ENCODE results near the gene DENR. TPM values are rescaled to one million over a fixed set of nuclear protein-coding genes. Genes with fewer than 3 reads are reported as not detected.
"Not testable (repeated sequence)": the region's sequence is repeated elsewhere in the genome, so short reads cannot be mapped to it uniquely, and the experiment has no call there.

The DENR gene
- total RNA-seq, 1 donor = 44.5 TPM

DNA sequence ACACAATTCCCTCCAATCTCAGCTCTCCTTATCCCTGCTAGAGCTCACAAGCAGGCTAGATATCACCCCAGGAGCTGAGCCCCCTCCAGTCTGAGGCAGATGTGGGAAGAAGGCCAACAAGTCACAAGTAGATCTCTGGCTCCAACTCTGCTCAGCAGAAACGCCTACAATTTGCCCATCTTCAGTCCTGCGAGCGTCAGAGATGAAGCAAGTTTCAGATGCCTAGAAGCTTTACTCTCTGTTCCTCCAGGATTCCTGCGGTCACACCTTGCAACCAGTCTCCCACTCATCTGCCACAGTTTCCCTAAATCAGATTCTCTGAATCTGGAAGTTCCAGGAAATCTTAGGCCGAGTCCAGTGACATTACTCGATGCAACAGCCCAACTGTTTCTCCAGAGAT, 37.4 kb upstream of the DENR start:
- H3K9me3 ChIP-seq (ENCODE audit: low read depth, low read length); H3K4me2 ChIP-seq (ENCODE audit: insufficient read depth, low read length); H2AFZ ChIP-seq (ENCODE audit: low read length); DNase-seq (ENCODE audit: insufficient read length, low spot score, missing footprints); H4K20me1 ChIP-seq (ENCODE audit: insufficient read depth, low read length); H3K4me1 ChIP-seq (ENCODE audit: insufficient read depth, low read length); H3K27ac ChIP-seq (ENCODE audit: low read depth, low read length); H3K79me2 ChIP-seq (ENCODE audit: insufficient read depth, low read length); H3K36me3 ChIP-seq (ENCODE audit: insufficient read depth, low read length); H3K4me3 ChIP-seq (ENCODE audit: insufficient read depth, low read length); H3K27me3 ChIP-seq (ENCODE audit: insufficient read depth, low read length): not testable (repeated sequence)

DNA sequence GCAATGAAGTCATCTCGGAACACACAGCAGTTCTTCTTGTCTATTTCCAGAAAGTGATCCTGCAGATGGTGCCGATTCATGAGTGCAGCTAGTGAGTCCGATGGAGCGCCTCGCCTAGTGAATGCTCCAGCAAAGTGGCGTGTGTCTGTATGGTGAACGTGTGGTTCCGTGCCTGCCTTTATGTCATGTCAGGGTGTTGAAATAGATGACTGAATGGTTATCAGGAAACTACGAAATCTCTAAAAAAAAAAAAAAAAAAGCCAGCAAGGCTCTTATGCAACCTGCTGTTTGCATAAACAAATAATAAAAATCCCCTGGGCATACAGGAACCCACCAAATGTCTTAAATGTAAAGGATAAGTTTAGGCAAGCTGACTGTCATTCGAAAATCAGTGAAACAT, 36.0 kb upstream of the DENR start, which contains the start of gene HCAR3:
Gene HCAR3, minus strand, starts transcription at position 154 of the 400 bp plus-strand sequence. Its CDS starts 74 bp downstream, at position 80.
- H3K4me2 ChIP-seq (ENCODE audit: insufficient read depth, low read length); H2AFZ ChIP-seq (ENCODE audit: low read length); H3K9me3 ChIP-seq (ENCODE audit: low read depth, low read length); DNase-seq (ENCODE audit: insufficient read length, low spot score, missing footprints); H3K36me3 ChIP-seq (ENCODE audit: insufficient read depth, low read length); H3K4me1 ChIP-seq (ENCODE audit: insufficient read depth, low read length); H3K4me3 ChIP-seq (ENCODE audit: insufficient read depth, low read length); H4K20me1 ChIP-seq (ENCODE audit: insufficient read depth, low read length); H3K79me2 ChIP-seq (ENCODE audit: insufficient read depth, low read length); H3K27ac ChIP-seq (ENCODE audit: low read depth, low read length); H3K27me3 ChIP-seq (ENCODE audit: insufficient read depth, low read length): not testable (repeated sequence)

DNA sequence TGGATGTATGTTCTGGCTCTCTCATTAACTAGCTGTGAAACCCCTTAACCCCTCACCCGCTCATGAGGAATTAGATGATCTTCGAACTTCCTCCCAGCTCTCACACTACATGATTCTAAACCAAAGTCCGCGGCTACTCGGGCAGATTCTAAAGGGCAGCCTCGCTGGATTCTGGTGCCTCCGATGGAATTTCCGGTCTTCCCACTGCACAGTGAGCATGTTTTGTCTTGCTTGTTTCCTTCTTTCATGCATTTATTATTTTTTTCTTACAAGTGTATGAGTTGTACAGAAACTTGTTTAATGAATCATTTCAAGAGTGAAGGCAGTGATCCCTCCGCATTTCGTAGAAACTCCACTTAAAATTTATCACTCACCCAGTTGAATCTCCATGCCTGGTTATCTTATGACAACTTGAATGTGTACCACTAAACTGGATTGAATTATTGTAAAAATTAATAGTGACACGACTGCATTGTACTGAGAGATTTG, 31.5 kb upstream of the DENR start:
- no peaks in the 10 kb centered on the region for H4K20me1 ChIP-seq (ENCODE audit: insufficient read depth, low read length)
- no peak overlapping the region for H3K4me2 ChIP-seq (ENCODE audit: insufficient read depth, low read length)
- no peak overlapping the region for H3K4me3 ChIP-seq (ENCODE audit: insufficient read depth, low read length)
- no peaks in the 10 kb centered on the region for H3K9me3 ChIP-seq (ENCODE audit: low read depth, low read length)
- TF ChIP-seq, protein P1, sequence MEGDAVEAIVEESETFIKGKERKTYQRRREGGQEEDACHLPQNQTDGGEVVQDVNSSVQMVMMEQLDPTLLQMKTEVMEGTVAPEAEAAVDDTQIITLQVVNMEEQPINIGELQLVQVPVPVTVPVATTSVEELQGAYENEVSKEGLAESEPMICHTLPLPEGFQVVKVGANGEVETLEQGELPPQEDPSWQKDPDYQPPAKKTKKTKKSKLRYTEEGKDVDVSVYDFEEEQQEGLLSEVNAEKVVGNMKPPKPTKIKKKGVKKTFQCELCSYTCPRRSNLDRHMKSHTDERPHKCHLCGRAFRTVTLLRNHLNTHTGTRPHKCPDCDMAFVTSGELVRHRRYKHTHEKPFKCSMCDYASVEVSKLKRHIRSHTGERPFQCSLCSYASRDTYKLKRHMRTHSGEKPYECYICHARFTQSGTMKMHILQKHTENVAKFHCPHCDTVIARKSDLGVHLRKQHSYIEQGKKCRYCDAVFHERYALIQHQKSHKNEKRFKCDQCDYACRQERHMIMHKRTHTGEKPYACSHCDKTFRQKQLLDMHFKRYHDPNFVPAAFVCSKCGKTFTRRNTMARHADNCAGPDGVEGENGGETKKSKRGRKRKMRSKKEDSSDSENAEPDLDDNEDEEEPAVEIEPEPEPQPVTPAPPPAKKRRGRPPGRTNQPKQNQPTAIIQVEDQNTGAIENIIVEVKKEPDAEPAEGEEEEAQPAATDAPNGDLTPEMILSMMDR (IDR thresholded peaks at IDR 0.05; ENCODE audit: extremely low read depth, low read depth, low read length) = no peak
- H3K4me1 ChIP-seq (ENCODE audit: insufficient read depth, low read length) = peaks cover 4% of the 10 kb centered on the region
- peaks cover 1% of the 10 kb centered on the region for H3K27me3 ChIP-seq (ENCODE audit: insufficient read depth, low read length)
- H3K27ac ChIP-seq (ENCODE audit: low read depth, low read length) = no peak overlapping the region
- H2AFZ ChIP-seq (ENCODE audit: low read length) = no peak overlapping the region
- H3K36me3 ChIP-seq (ENCODE audit: insufficient read depth, low read length) = no peaks in the 10 kb centered on the region
- DNase-seq (ENCODE audit: insufficient read length, low spot score, missing footprints) = no peak
- H3K79me2 ChIP-seq (ENCODE audit: insufficient read depth, low read length) = no peaks in the 10 kb centered on the region

DNA sequence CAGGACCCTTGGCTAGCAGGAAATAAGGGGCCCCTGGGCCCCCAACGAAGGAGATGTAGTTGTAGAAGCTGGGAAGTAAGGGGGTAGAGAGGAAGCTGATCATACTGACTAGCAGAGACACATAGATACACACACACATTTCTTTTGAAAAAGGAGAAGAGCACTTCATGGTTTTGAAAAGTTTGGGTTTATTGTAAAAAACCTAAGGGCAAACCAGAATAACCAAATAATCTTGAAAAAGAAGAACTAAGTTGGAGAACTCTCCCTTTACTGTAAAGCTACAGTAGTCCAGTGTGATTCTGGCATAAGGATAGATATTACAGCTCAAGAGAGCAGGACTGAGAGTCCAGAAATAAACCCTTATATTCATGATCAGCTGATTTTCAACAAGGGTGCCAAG, 30.2 kb upstream of the DENR start:
- TF ChIP-seq, protein P1 (IDR thresholded peaks at IDR 0.05; ENCODE audit: extremely low read depth, low read depth, low read length) = no peak
- H3K4me2 ChIP-seq (ENCODE audit: insufficient read depth, low read length) = no peak overlapping the region
- H3K4me3 ChIP-seq (ENCODE audit: insufficient read depth, low read length) = no peak overlapping the region
- H3K27ac ChIP-seq (ENCODE audit: low read depth, low read length) = no peak overlapping the region
- H2AFZ ChIP-seq (ENCODE audit: low read length) = no peak overlapping the region
- no peaks in the 10 kb centered on the region for H3K9me3 ChIP-seq (ENCODE audit: low read depth, low read length)
- H3K27me3 ChIP-seq (ENCODE audit: insufficient read depth, low read length) = no peaks in the 10 kb centered on the region
- H3K4me1 ChIP-seq (ENCODE audit: insufficient read depth, low read length) = peaks cover 4% of the 10 kb centered on the region
- no peak for DNase-seq (ENCODE audit: insufficient read length, low spot score, missing footprints)
- no peaks in the 10 kb centered on the region for H4K20me1 ChIP-seq (ENCODE audit: insufficient read depth, low read length)
- no peaks in the 10 kb centered on the region for H3K79me2 ChIP-seq (ENCODE audit: insufficient read depth, low read length)
- no peaks in the 10 kb centered on the region for H3K36me3 ChIP-seq (ENCODE audit: insufficient read depth, low read length)

DNA sequence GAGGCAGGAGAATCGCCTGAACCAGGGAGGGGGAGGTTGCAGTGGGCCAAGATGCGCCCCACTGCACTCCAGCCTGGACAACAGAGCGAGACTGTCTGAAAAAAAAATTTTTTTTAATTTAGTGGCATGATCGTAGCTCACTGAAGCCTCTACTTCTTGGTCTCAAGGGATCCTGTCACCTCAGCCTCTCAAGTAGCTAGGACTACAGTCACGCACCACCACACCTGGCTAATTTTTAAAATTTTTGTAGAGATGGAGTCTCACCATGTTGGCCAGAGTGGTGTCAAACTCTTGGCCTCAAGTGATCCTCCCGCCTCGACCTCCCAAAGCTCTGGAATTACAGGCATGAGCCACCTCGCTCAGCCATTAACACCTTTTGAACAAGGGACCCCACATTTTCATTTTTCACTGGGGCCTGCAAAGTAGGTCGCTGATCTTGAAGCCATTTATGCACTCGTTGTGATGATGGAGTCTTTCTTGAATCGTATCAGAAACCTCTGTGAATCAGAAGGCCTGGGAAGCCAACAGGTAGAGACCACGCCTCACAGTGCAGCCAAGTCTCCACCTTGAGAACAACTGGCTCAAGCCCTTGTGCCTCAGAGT, 27.9 kb upstream of the DENR start:
- no peaks in the 10 kb centered on the region for H3K9me3 ChIP-seq (ENCODE audit: low read depth, low read length)
- no peak for DNase-seq (ENCODE audit: insufficient read length, low spot score, missing footprints)

More for the DNA sequence above, 27.9 kb upstream of the DENR start:
- no peaks in the 10 kb centered on the region for H3K36me3 ChIP-seq (ENCODE audit: insufficient read depth, low read length)
- H3K27me3 ChIP-seq (ENCODE audit: insufficient read depth, low read length) = no peaks in the 10 kb centered on the region
- H3K4me3 ChIP-seq (ENCODE audit: insufficient read depth, low read length) = no peak overlapping the region
- H3K79me2 ChIP-seq (ENCODE audit: insufficient read depth, low read length) = no peaks in the 10 kb centered on the region
- H4K20me1 ChIP-seq (ENCODE audit: insufficient read depth, low read length) = no peaks in the 10 kb centered on the region
- H3K27ac ChIP-seq (ENCODE audit: low read depth, low read length) = no peak overlapping the region
- no peak overlapping the region for H3K4me2 ChIP-seq (ENCODE audit: insufficient read depth, low read length)
- peaks cover 4% of the 10 kb centered on the region for H3K4me1 ChIP-seq (ENCODE audit: insufficient read depth, low read length)
- TF ChIP-seq, protein P1 (IDR thresholded peaks at IDR 0.05; ENCODE audit: extremely low read depth, low read depth, low read length) = no peak
- H2AFZ ChIP-seq (ENCODE audit: low read length) = no peak overlapping the region
